K562 (cell line): ENCODE measurements around the gene IFFO2. TPM values are rescaled to one million over a fixed set of nuclear protein-coding genes. Genes with fewer than 3 reads are reported as not detected.

Experiments used
- ATAC-seq: fragments of 200-7000 bp; cut with Tn5 transposase; 3 replicates; pipeline ENCODE4 v1.9.1; 2020; ENCODE audit warnings: moderate library complexity
- BruUV-seq: library from RNA; stranded (reverse); fragments of 400-500 nt; replicated peaks from 2 replicates; lab custom pipeline; 2021; lab: Mats Ljungman, UMichigan
- CTCF ChIA-PET: fragments of 300-600 bp; formaldehyde crosslinking; extraction: SDS; loops from one replicate; lab custom pipeline; 2021; ENCODE audit warnings: low intra/inter-chr PET ratio; lab: Yijun Ruan, JAX
- POLR2A ChIA-PET: fragments of 300-600, 350-650 bp; sonication (Branson Sonifier 250); formaldehyde crosslinking; extraction: SDS; loops from one replicate; lab custom pipeline; 2021; ENCODE audit warnings: antibody characterized with exemption, inconsistent platforms; lab: Yijun Ruan, JAX
- DNase-seq, 4 experiments: peaks; one replicate each; pipeline versions ENCODE4 v3.0.0 to v3.0.0-alpha.2; 2011 to 2018; ENCODE audit warnings: low spot score in 3 of 4, mixed read lengths in 3 of 4; ENCODE audit errors: extremely low read depth in 1 of 4
- FAIRE-seq: peaks from 2 replicates; lab custom pipeline; 2011; peaks lifted over from hg19 to GRCh38; lab: Jason Lieb, UNC
- H2AFZ ChIP-seq: 2 replicates; pipeline ENCODE4 v1.6.0; 2011; ENCODE audit warnings: low read depth, low read length, control low read depth, inconsistent platforms
- H3K27ac ChIP-seq: fragments of 200-600 bp; 3 replicates; pipeline ENCODE4 v1.8.0; 2011; ENCODE audit warnings: low read depth, mild to moderate bottlenecking, control low read depth, inconsistent platforms, low read length, moderate library complexity, mixed read lengths; ENCODE audit errors: extremely low read depth
- H3K27me3 ChIP-seq, 2 experiments: fragments of 300-600 bp in 1 of 2; 2 replicates in 1 of 2; 3 replicates in 1 of 2; pipeline versions ENCODE4 v1.6.0 to v1.8.0; 2011; ENCODE audit warnings: inconsistent platforms in 2 of 2, low read length in 2 of 2, mild to moderate bottlenecking in 1 of 2, mixed read lengths in 1 of 2, moderate library complexity in 1 of 2; ENCODE audit not compliant: control insufficient read depth in 2 of 2, insufficient read depth in 2 of 2
- H3K36me3 ChIP-seq: fragments of 300-600 bp; 3 replicates; pipeline ENCODE4 v1.8.0; 2011; ENCODE audit warnings: mild to moderate bottlenecking, low read length, inconsistent platforms; ENCODE audit not compliant: control insufficient read depth, insufficient read depth
- H3K4me1 ChIP-seq, 2 experiments: fragments of 200-600 bp in 1 of 2; replicated peaks in 1 of 2; 2 replicates in 1 of 2; 3 replicates in 1 of 2; pipeline versions ENCODE4 v1.5.1 to v1.8.0; 2011; ENCODE audit warnings: inconsistent platforms in 2 of 2, low read length in 2 of 2, mild to moderate bottlenecking in 1 of 2, mixed read lengths in 1 of 2, moderate library complexity in 1 of 2; ENCODE audit not compliant: control insufficient read depth in 2 of 2, insufficient read depth in 2 of 2
- H3K4me2 ChIP-seq: 2 replicates; pipeline ENCODE4 v1.6.1; 2011; ENCODE audit warnings: low read length, control low read depth, inconsistent platforms, mixed read lengths; ENCODE audit not compliant: insufficient read depth
- H3K4me3 ChIP-seq: fragments of 200-600 bp; sonication (generic), shearing (Covaris generic); 2 replicates; pipeline ENCODE4 v1.5.1; 2016; ENCODE audit warnings: control low read depth, inconsistent platforms
- H3K79me2 ChIP-seq: fragments of 200-600 bp; 3 replicates; pipeline ENCODE4 v1.8.0; 2011; ENCODE audit warnings: low read length, inconsistent platforms; ENCODE audit not compliant: control insufficient read depth, insufficient read depth
- H3K9ac ChIP-seq, 2 experiments: 2 replicates each; pipeline versions ENCODE4 v1.6.0 to v1.6.1; 2011; ENCODE audit warnings: low read depth in 2 of 2, low read length in 2 of 2, control low read depth in 1 of 2, inconsistent platforms in 1 of 2, mild to moderate bottlenecking in 1 of 2, mixed read lengths in 1 of 2; ENCODE audit not compliant: insufficient read depth in 1 of 2
- H3K9me1 ChIP-seq: one replicate; pipeline ENCODE4 v1.6.0; 2011; ENCODE audit warnings: inconsistent platforms, mild to moderate bottlenecking, low read length, moderate library complexity; ENCODE audit not compliant: control insufficient read depth, insufficient read depth
- H3K9me3 ChIP-seq: replicated peaks from 2 replicates; pipeline ENCODE4 v1.5.1; 2011; ENCODE audit warnings: low read depth, low read length, inconsistent platforms; ENCODE audit not compliant: control insufficient read depth, insufficient read depth
- H4K20me1 ChIP-seq: replicated peaks from 2 replicates; pipeline ENCODE4 v1.6.1; 2011; ENCODE audit warnings: low read length, inconsistent platforms, mixed read lengths; ENCODE audit not compliant: control insufficient read depth, insufficient read depth
- ARID2 ChIP-seq: fragments of 450-650 bp; IDR thresholded peaks from 2 replicates; pipeline ENCODE4 v1.6.1; 2017; ENCODE audit warnings: antibody characterized with exemption, mild to moderate bottlenecking
- MEF2D ChIP-seq: conservative IDR thresholded peaks from 2 replicates; pipeline ENCODE4 v1.6.1; 2016; ENCODE audit warnings: low read depth, missing genetic modification characterization, missing compliant biosample characterization
- TSHZ1 ChIP-seq: fragments of 250-450 bp; sonication (Bioruptor Pico); IDR thresholded peaks from 2 replicates; pipeline ENCODE4 v1.4.0; 2020; ENCODE audit warnings: mild to moderate bottlenecking, moderate library complexity
- ZNF695 ChIP-seq: fragments of 450-650 bp; formaldehyde crosslinking; IDR thresholded peaks from 2 replicates; pipeline ENCODE4 v1.4.0; 2020; ENCODE audit warnings: mild to moderate bottlenecking, moderate library complexity
- WGBS: fragments of 100-300 bp; shearing (Covaris generic); methylation state at CpG from one replicate; pipeline ENCODE4 v1.1.6; 2016; ENCODE audit warnings: low coverage, mixed read lengths; ENCODE audit not compliant: insufficient coverage; ENCODE audit errors: missing lambda C conversion rate; 5-methylcytosine and 5-hydroxymethylcytosine counted together
- in situ Hi-C: fragments of 300-500 bp; cut with MboI; formaldehyde crosslinking; loops from 4 replicates; pipeline ENCODE4 v1.15.0; 2018; ENCODE audit warnings: inconsistent platforms, mixed read lengths
- intact Hi-C: fragments of 100-400 bp; cut with micrococcal nuclease; formaldehyde crosslinking; loops from 2 replicates; pipeline ENCODE4 v1.14.2; 2022
- polyA plus RNA-seq, 8 experiments: library from polyadenylated mRNA; depleted of rRNA in 4 of 8; stranded (reverse) in 5 of 8; unstranded in 3 of 8; fragments of >200 nt; fragmentation: Nextera tagmentation in 2 of 8; fragmentation: Illumina TruSeq in 1 of 8; extraction: Ambion mirVana in 2 of 8; extraction: Trizol in 1 of 8; gene quantifications; 2 replicates each; pipeline versions ENCODE4 v1.2.1 to v1.2.3, GENCODE V29; 2011 to 2014; ENCODE audit warnings: inconsistent platforms in 1 of 8, missing spikeins in 1 of 8
- total RNA-seq, 7 experiments: library from RNA; depleted of rRNA in 6 of 7; stranded (reverse); fragments of >200 nt in 6 of 7; fragmentation: Illumina TruSeq in 2 of 7; extraction: Trizol in 2 of 7; gene quantifications; 2 replicates each; pipeline versions ENCODE4 v1.2.1 to v1.2.3, GENCODE V29; 2011 to 2021; ENCODE audit warnings: low replicate concordance in 1 of 7

IFFO2 gene
- total and polyA plus RNA-seq, 9 of the 15 experiments (the other 6 are each of a cell fraction or from before 2014, with no cell fraction given) = 0.15 to 1.0 (median 0.44) TPM; not detected in 2

GRCh38 chr1:18989896-18990295, 33.4 kb upstream of the IFFO2 start (continued):
- TF ChIP-seq ARID2 (no peak), TSHZ1 (CRISPR knock-in tag) (no peak)

GRCh38 chr1:18989176-18989799, 32.8 kb upstream of the IFFO2 start:
- POLR2A ChIA-PET = interaction anchor here (0.5 to 0.8 kb wide), 2 partner anchors 13 to 29 kb away, joined by 3 read pairs; no protein-coding TSS in a partner anchor
- FAIRE-seq (no peak), ATAC-seq (no peak), DNase-seq (no peak)
- TF ChIP-seq MEF2D (tag) = no peak
- TF ChIP-seq ZNF695 (CRISPR knock-in tag) = no peak
- intact Hi-C loops = no loop called here
- Histone ChIP-seq H3K27me3 (peaks cover 17 to 53% of the 10 kb centered on the region in 2 experiments; a peak in 4 of 5 replicates), H3K9ac (no peak overlapping the region), H3K36me3 (no peaks in the 10 kb centered on the region), H3K27ac (no peak overlapping the region), H3K4me3 (no peak overlapping the region), H3K79me2 (no peaks in the 10 kb centered on the region), H3K9me3 (no peaks in the 10 kb centered on the region), H3K4me1 (no peaks in the 10 kb centered on the region), H3K9me1 (no peaks in the 10 kb centered on the region), H4K20me1 (no peaks in the 10 kb centered on the region), H3K4me2 (no peak overlapping the region), H2AFZ (no peak overlapping the region)
- in situ Hi-C loops = no loop called here
- 11% methylated on average over 11 of the region's 11 CpGs for WGBS
- BruUV-seq = no TSS peak
- CTCF ChIA-PET = no interaction called here
